ENCODE data around the gene FUNDC1. TPM values are rescaled to one million over a fixed set of nuclear protein-coding genes. Genes with fewer than 3 reads are reported as not detected.
"Not testable (repeated sequence)": the region's sequence is repeated elsewhere in the genome, so short reads cannot be mapped to it uniquely, and the experiment has no call there.

Gene FUNDC1
- 15.0 TPM for total RNA-seq
- polyA plus RNA-seq (ENCODE audit: insufficient read depth in 1 of 8, insufficient read length in 8 of 8, low replicate concordance in 1 of 8), result 10 to 100 TPM; 12.2 to 14.6 (median 12.7) TPM
- long read RNA-seq, donor 1, result 0 reads
- long read RNA-seq, donor 2, partial matches to known transcripts, result 0 of 1 reads
- long read RNA-seq, donor 2, other reads (novel, unspliced or antisense), result 0 of 1 reads
- long read RNA-seq, donor 3, partial matches to known transcripts, result 0 of 5 reads
- long read RNA-seq, donor 3, other reads (novel, unspliced or antisense), result 0 of 5 reads
- long read RNA-seq, donor 4, transcript FUNDC1-201 (5 exons, 1,196 nt), result major isoform, 5 of 8 reads
- long read RNA-seq, donor 4, partial matches to known transcripts, result 0 of 8 reads
- long read RNA-seq, donor 4, other reads (novel, unspliced or antisense), result 0 of 8 reads
- long read RNA-seq, donor 5, transcript FUNDC1-201 (5 exons, 1,196 nt), result major isoform, 12 of 14 reads
- long read RNA-seq, donor 5, partial matches to known transcripts, result 0 of 14 reads
- long read RNA-seq, donor 5, other reads (novel, unspliced or antisense), result 0 of 14 reads
- long read RNA-seq, donor 6, transcript FUNDC1-201 (5 exons, 1,196 nt), result major isoform, 6 of 7 reads
- long read RNA-seq, donor 6, partial matches to known transcripts, result 0 of 7 reads
- long read RNA-seq, donor 6, other reads (novel, unspliced or antisense), result 0 of 7 reads
- long read RNA-seq, donor 7, transcript FUNDC1-201 (5 exons, 1,196 nt), result major isoform, 6 of 6 reads
- long read RNA-seq, donor 7, partial matches to known transcripts, result 0 of 6 reads
- long read RNA-seq, donor 7, other reads (novel, unspliced or antisense), result 0 of 6 reads
- long read RNA-seq, donor 8, transcript FUNDC1-201 (5 exons, 1,196 nt), result major isoform, 9 of 11 reads
- long read RNA-seq, donor 8, partial matches to known transcripts, result 0 of 11 reads
- long read RNA-seq, donor 8, other reads (novel, unspliced or antisense), result 0 of 11 reads
- long read RNA-seq, donor 9, transcript FUNDC1-201 (5 exons, 1,196 nt), result major isoform, 10 of 13 reads
- long read RNA-seq, donor 9, partial matches to known transcripts, result 0 of 13 reads
- long read RNA-seq, donor 9, other reads (novel, unspliced or antisense), result 0 of 13 reads
- long read RNA-seq, donor 10, transcript FUNDC1-201 (5 exons, 1,196 nt), result major isoform, 7 of 9 reads
- long read RNA-seq, donor 10, partial matches to known transcripts, result 0 of 9 reads
- long read RNA-seq, donor 10, other reads (novel, unspliced or antisense), result 0 of 9 reads
- long read RNA-seq, donor 11, transcript FUNDC1-201 (5 exons, 1,196 nt), result major isoform, 6 of 8 reads
- long read RNA-seq, donor 11, partial matches to known transcripts, result 0 of 8 reads
- long read RNA-seq, donor 11, other reads (novel, unspliced or antisense), result 0 of 8 reads

GRCh38 chrX:44542567-44543325 lies at the start of gene FUNDC1:
TSS of gene FUNDC1 (minus strand) at chrX:44542859. CDS start at chrX:44542832, 27 bp downstream.
- DNase-seq, result peak; percentile 98
- 4% methylated on average over 22 of the region's 35 CpGs for WGBS (ENCODE audit: insufficient coverage)
- Histone ChIP-seq H3K27ac (ENCODE audit: low read length) (peak within 1 kb of the TSS; percentile 69), H3K4me1 (ENCODE audit: control insufficient read depth, insufficient read depth, low read length) (no peaks in the 10 kb centered on the region), H3K4me3 (ENCODE audit: low read length) (peak within 1 kb of the TSS; percentile 75), H3K9me3 (replicated peaks; ENCODE audit: control insufficient read depth, low read depth, low read length) (no peaks in the 10 kb centered on the region), H3K36me3 (ENCODE audit: control insufficient read depth, insufficient read depth, low read length) (no peaks in the 10 kb centered on the region), H3K27me3 (ENCODE audit: control insufficient read depth, insufficient read depth, low read length) (peaks cover 8% of the 10 kb centered on the region)

- Histone ChIP-seq H3K27ac (ENCODE audit: low read length) (no peak overlapping the region), H3K4me1 (ENCODE audit: control insufficient read depth, insufficient read depth, low read length) (no peaks in the 10 kb centered on the region), H3K9me3 (replicated peaks; ENCODE audit: control insufficient read depth, low read depth, low read length) (no peaks in the 10 kb centered on the region), H3K27me3 (ENCODE audit: control insufficient read depth, insufficient read depth, low read length) (peaks cover 2% of the 10 kb centered on the region), H3K4me3 (ENCODE audit: low read length) (no peak overlapping the region), H3K36me3 (ENCODE audit: control insufficient read depth, insufficient read depth, low read length) (no peaks in the 10 kb centered on the region)
- no peak for DNase-seq
- 78% methylated on average over 2 of the region's 3 CpGs for WGBS (ENCODE audit: insufficient coverage)
These were observed 43.2 kb upstream of the FUNDC1 start for GRCh38 chrX:44585866-44586265.

- no CpG with 5 or more reads among the region's 3 CpGs for WGBS (ENCODE audit: insufficient coverage)
- H3K4me3 ChIP-seq (ENCODE audit: low read length), result no peak overlapping the region
- H3K27ac ChIP-seq (ENCODE audit: low read length), result no peak overlapping the region
These were observed 37.8 kb upstream of the FUNDC1 start for GRCh38 chrX:44580466-44580865.

GRCh38 chrX:44572340-44572938 lies 29.8 kb upstream of the FUNDC1 start:
- DNase-seq, result no peak
- H3K4me3 ChIP-seq (ENCODE audit: low read length), result no peak overlapping the region
- H3K4me1 ChIP-seq (ENCODE audit: control insufficient read depth, insufficient read depth, low read length), result no peaks in the 10 kb centered on the region
- no peaks in the 10 kb centered on the region for H3K36me3 ChIP-seq (ENCODE audit: control insufficient read depth, insufficient read depth, low read length)
- 80% methylated on average over 1 of the region's 4 CpGs for WGBS (ENCODE audit: insufficient coverage)
- H3K27me3 ChIP-seq (ENCODE audit: control insufficient read depth, insufficient read depth, low read length), result peaks cover 2% of the 10 kb centered on the region
- peaks cover 4% of the 10 kb centered on the region for H3K9me3 ChIP-seq (replicated peaks; ENCODE audit: control insufficient read depth, low read depth, low read length)
- H3K27ac ChIP-seq (ENCODE audit: low read length), result no peak overlapping the region

More at GRCh38 chrX:44580466-44580865, 37.8 kb upstream of the FUNDC1 start:
- Histone ChIP-seq H3K9me3 (replicated peaks; ENCODE audit: control insufficient read depth, low read depth, low read length) (no peaks in the 10 kb centered on the region), H3K4me1 (ENCODE audit: control insufficient read depth, insufficient read depth, low read length) (no peaks in the 10 kb centered on the region), H3K36me3 (ENCODE audit: control insufficient read depth, insufficient read depth, low read length) (no peaks in the 10 kb centered on the region), H3K27me3 (ENCODE audit: control insufficient read depth, insufficient read depth, low read length) (no peaks in the 10 kb centered on the region)
- DNase-seq, result no peak

GRCh38 chrX:44570522-44570921 lies 27.9 kb upstream of the FUNDC1 start:
- Histone ChIP-seq H3K4me3 (ENCODE audit: low read length) (no peak overlapping the region), H3K9me3 (replicated peaks; ENCODE audit: control insufficient read depth, low read depth, low read length) (peaks cover 4% of the 10 kb centered on the region), H3K27me3 (ENCODE audit: control insufficient read depth, insufficient read depth, low read length) (peaks cover 2% of the 10 kb centered on the region), H3K36me3 (ENCODE audit: control insufficient read depth, insufficient read depth, low read length) (no peaks in the 10 kb centered on the region), H3K27ac (ENCODE audit: low read length) (no peak overlapping the region), H3K4me1 (ENCODE audit: control insufficient read depth, insufficient read depth, low read length) (no peaks in the 10 kb centered on the region)
- DNase-seq, result peak; percentile 6
- WGBS (ENCODE audit: insufficient coverage), result 86% methylated on average over 1 of the region's 2 CpGs

GRCh38 chrX:44569122-44569521 lies 26.5 kb upstream of the FUNDC1 start:
- no peaks in the 10 kb centered on the region for H3K4me1 ChIP-seq (ENCODE audit: control insufficient read depth, insufficient read depth, low read length)
- H3K27ac ChIP-seq (ENCODE audit: low read length), result no peak overlapping the region
- no peak overlapping the region for H3K4me3 ChIP-seq (ENCODE audit: low read length)
- no peaks in the 10 kb centered on the region for H3K36me3 ChIP-seq (ENCODE audit: control insufficient read depth, insufficient read depth, low read length)
- peak; percentile 3 for DNase-seq
- peaks cover 4% of the 10 kb centered on the region for H3K9me3 ChIP-seq (replicated peaks; ENCODE audit: control insufficient read depth, low read depth, low read length)
- peaks cover 2% of the 10 kb centered on the region for H3K27me3 ChIP-seq (ENCODE audit: control insufficient read depth, insufficient read depth, low read length)
- 60% methylated on average over 1 of the region's 1 CpG for WGBS (ENCODE audit: insufficient coverage)

- DNase-seq, result peak; percentile 12
- no CpG with 5 or more reads among the region's 3 CpGs for WGBS (ENCODE audit: insufficient coverage)
- Histone ChIP-seq H3K4me1 (ENCODE audit: control insufficient read depth, insufficient read depth, low read length) (no peaks in the 10 kb centered on the region), H3K27me3 (ENCODE audit: control insufficient read depth, insufficient read depth, low read length) (peaks cover 2% of the 10 kb centered on the region), H3K27ac (ENCODE audit: low read length) (no peak overlapping the region), H3K9me3 (replicated peaks; ENCODE audit: control insufficient read depth, low read depth, low read length) (peaks cover 4% of the 10 kb centered on the region), H3K4me3 (ENCODE audit: low read length) (no peak overlapping the region), H3K36me3 (ENCODE audit: control insufficient read depth, insufficient read depth, low read length) (no peaks in the 10 kb centered on the region)
These were observed 25.5 kb upstream of the FUNDC1 start for GRCh38 chrX:44568196-44568595.

GRCh38 chrX:44561896-44562295 lies 19.2 kb upstream of the FUNDC1 start:
- 59% methylated on average over 6 of the region's 6 CpGs for WGBS (ENCODE audit: insufficient coverage)
- H3K27me3 ChIP-seq (ENCODE audit: control insufficient read depth, insufficient read depth, low read length); H3K4me3 ChIP-seq (ENCODE audit: low read length); H3K36me3 ChIP-seq (ENCODE audit: control insufficient read depth, insufficient read depth, low read length); DNase-seq; H3K4me1 ChIP-seq (ENCODE audit: control insufficient read depth, insufficient read depth, low read length); H3K9me3 ChIP-seq (replicated peaks; ENCODE audit: control insufficient read depth, low read depth, low read length); H3K27ac ChIP-seq (ENCODE audit: low read length): not testable (repeated sequence)

- H3K4me3 ChIP-seq (ENCODE audit: low read length), result no peak overlapping the region
- WGBS (ENCODE audit: insufficient coverage), result no CpG with 5 or more reads among the region's 5 CpGs
- no peaks in the 10 kb centered on the region for H3K36me3 ChIP-seq (ENCODE audit: control insufficient read depth, insufficient read depth, low read length)
- H3K27me3 ChIP-seq (ENCODE audit: control insufficient read depth, insufficient read depth, low read length), result peaks cover 7% of the 10 kb centered on the region
- H3K9me3 ChIP-seq (replicated peaks; ENCODE audit: control insufficient read depth, low read depth, low read length), result no peaks in the 10 kb centered on the region
- DNase-seq, result no peak
- no peaks in the 10 kb centered on the region for H3K4me1 ChIP-seq (ENCODE audit: control insufficient read depth, insufficient read depth, low read length)
- no peak overlapping the region for H3K27ac ChIP-seq (ENCODE audit: low read length)
These were observed 7.9 kb upstream of the FUNDC1 start for GRCh38 chrX:44550563-44550962.

All from muscle of leg (tissue), 16 donors.